Adipose tissue (tissue), 3 donors: ENCODE measurements around the gene FAM237B. TPM values are rescaled to one million over a fixed set of nuclear protein-coding genes. Genes with fewer than 3 reads are reported as not detected.

ENCODE experiments used
- H3K27ac ChIP-seq: one replicate; pipeline ENCODE4 v1.5.1; 2013; ENCODE audit warnings: low read depth, low read length
- WGBS, 3 donors: extraction: QIAGEN DNeasy Blood & Tissue Kit; methylation state at CpG; one replicate each; pipeline ENCODE4 v1.1.7; 2013; 5-methylcytosine and 5-hydroxymethylcytosine counted together
- polyA plus RNA-seq, 3 donors: library from polyadenylated mRNA; stranded (reverse); fragments of 200-250 nt; gene quantifications; one replicate each; pipeline ENCODE4 v1.2.3, GENCODE V29; 2013
- donor health status: healthy with polysubstance abuse.
- donor health status: Bipolar disorder and iron deficiency.
- donor health status: healthy.

Gene FAM237B
- polyA plus RNA-seq, 3 donors, result 0.03 TPM; not detected in 2

DNA sequence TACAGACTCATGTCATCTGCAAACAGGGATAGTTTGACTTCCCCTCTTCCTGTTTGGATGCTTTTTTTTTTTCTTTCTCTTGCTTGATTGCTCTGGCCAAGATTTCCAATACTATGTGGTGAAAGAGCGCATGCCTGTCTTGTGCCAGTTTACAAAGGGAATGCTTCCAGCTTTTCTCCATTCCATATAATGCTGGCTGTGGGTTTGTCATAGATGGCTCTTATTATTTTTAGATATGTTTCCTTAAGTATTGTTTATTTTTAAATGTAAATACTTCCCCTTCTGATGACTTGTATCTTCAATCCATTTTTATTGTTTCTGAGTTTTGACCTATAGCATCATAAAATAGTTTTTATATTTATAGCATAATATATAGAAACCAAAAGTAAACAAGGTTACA lies 17.9 kb downstream of the FAM237B start:
- H3K27ac ChIP-seq, result no peak overlapping the region
- WGBS, 3 donors, result 88 to 96% (median 94%) methylated on average over 1 of the region's 1 CpG

DNA sequence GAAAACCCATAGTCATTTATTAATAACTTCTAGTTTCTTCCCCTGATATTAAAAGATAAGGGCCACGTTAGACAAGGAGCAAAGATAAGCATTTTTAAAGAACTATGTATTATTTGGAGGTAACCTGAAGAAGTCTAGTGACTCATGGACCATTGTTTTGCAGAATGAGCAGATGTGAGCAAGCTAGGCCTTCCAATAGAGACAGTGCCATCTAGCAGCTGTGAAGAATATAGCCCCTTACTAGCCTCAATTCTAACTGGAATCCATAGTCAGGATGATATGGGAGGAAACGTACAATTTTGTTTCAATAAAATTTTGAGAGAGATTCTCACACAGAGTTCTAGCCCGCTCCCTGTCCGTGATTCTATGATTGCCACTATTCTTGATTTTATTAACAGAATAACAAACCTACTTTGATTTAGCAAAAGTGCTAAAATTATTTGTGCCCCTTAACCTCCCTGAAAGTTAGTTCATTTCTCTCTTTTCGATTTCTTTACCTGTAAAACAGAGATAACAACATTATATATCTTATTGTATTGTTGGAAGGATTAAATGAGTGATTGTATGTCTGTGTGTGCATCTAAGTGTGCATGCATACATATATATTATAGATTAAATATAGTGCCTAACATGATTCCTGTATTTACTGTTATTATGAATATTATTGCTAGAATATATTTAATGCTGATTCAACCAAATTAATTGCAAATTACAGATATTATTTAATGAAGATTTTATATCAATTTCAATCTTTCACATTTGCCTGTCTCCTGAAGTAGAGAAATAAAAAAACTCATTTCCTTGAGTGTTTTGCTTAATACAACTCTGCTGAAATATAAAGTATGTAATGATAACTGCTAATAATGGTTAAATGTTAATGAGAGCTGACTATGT lies 22.7 kb downstream of the FAM237B start:
- WGBS, 3 donors, result 50 to 61% (median 58%) methylated on average over 5 of the region's 5 CpGs
- H3K27ac ChIP-seq, result no peak overlapping the region

GRCh38 chr7:90290244-90291113 lies 30.6 kb downstream of the FAM237B start:
- no peak overlapping the region for H3K27ac ChIP-seq
- 80 to 90% (median 84%) methylated on average over 3 of the region's 3 CpGs for WGBS, 3 donors

GRCh38 chr7:90288154-90288553 lies 33.0 kb downstream of the FAM237B start:
- H3K27ac ChIP-seq, result no peak overlapping the region
- WGBS, 3 donors, result 80 to 95% (median 82%) methylated on average over 3 of the region's 3 CpGs

DNA sequence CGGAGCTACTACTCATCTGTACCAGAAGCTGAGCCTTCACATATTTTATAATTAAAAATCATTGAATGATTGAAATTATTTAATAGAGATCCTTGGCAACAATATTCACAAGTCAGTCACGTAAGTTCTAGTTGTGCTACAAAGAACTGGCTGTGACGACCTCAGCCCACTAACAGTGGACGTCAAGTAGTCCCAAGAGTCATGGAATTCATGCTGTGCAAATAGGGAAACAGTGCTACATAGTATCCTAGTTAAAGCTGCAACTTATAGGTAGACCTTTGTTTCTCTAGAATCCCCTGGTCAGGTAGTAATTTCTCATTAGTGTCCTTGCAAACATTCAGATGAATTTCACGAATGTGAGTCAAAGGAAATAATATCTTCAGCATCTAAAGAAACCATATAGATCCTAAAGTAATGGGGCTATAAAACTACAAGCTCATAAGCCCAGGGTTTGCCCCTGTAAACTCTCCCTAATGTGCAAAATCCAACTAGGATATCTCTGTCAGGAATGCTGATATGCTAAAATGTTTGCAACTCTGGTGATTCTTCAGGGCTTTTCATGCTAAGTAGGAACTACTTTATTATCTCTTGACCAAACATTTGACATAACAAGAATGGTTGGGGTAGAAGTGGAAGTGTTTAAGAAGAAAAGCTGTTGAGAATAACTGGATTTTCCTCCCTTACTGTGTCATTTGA lies 44.9 kb downstream of the FAM237B start:
- 68 to 72% (median 70%) methylated on average over 5 of the region's 5 CpGs for WGBS, 3 donors
- no peak overlapping the region for H3K27ac ChIP-seq

GRCh38 chr7:90274161-90274560 lies 46.9 kb downstream of the FAM237B start:
- no peak overlapping the region for H3K27ac ChIP-seq

- WGBS, 3 donors, result 84 to 97% (median 95%) methylated on average over 2 of the region's 2 CpGs
- H3K27ac ChIP-seq, result no peak overlapping the region
Measured at GRCh38 chr7:90272242-90272641, 48.9 kb downstream of the FAM237B start.

- no peak overlapping the region for H3K27ac ChIP-seq
- whole genome bisulfite sequencing, 3 donors, result 48 to 68% (median 63%) methylated on average over 2 of the region's 2 CpGs
Measured at GRCh38 chr7:90271753-90272152, 49.4 kb downstream of the FAM237B start.

DNA sequence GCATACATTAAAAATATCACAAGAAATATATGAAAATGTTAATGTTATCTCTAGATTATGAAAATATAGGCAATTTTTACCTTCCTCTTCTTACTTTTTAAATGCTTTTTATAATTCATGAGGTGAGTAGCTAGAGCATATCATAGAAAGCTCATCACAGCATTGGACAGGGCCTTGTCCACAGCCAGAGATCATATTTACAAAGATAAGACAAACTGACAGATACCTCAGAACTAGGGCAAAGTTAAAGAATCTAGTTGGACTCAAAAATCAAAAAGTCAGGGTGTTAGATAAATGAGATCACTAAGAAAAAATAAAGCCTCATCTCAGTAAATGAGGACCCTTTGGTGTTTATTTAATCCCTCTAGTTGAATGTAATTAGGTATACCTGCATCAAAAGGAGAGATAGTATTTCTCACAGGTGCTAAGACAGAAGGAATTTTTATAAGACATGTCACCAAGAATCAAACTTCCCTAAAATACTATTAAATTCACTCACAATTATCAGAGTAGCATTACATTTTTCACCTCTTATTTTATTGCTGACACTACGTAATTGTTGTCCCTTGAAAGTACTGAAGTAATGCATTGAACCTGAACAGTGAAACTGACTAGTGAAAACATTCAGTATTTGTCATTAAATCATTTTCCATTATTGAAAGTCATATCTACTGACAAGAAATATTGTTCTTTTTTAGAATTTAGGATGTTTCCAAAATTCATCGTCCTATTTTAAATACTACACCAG lies 50.5 kb downstream of the FAM237B start:
- H3K27ac ChIP-seq, result no peak overlapping the region
- WGBS, 3 donors, result 93 to 99% (median 98%) methylated on average over 2 of the region's 2 CpGs

- no peak overlapping the region for H3K27ac ChIP-seq
- 53 to 88% (median 76%) methylated on average over 1 of the region's 1 CpG for WGBS, 3 donors
Measured at GRCh38 chr7:90269163-90269562, 51.9 kb downstream of the FAM237B start.

DNA sequence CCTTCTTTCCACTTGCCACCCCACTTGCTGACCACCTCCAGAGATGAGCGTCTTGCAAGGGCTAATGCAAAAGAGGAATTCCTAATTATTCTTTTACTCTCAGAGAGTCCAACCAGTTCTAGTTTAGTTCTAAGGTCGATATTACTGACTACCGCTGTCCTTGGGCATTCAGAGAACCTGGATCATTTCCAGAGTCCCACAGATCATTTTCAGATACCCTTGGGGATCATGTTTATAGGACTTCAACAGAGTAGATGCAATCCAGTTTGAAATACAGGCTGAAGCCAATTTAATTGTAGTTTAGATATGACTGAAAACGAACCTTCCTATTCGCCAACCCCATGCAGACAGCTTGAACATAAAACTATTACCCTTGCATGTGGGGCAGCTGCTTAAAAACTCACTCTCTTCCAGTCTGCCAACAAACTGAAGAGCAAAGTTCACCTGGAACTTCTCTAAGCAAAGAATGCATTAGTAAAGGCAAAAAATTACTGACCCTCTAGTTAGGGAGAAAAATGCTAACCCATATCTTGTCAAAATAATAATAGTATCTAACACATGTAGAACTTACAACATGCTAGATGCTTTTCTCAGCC lies 53.7 kb downstream of the FAM237B start:
- H3K27ac ChIP-seq, result no peak overlapping the region
- WGBS, 3 donors, result 27 to 67% (median 55%) methylated on average over 5 of the region's 5 CpGs

- no peak overlapping the region for H3K27ac ChIP-seq
- WGBS, 3 donors, result 29 to 41% (median 39%) methylated on average over 3 of the region's 3 CpGs
Measured at GRCh38 chr7:90266808-90267207, 54.3 kb downstream of the FAM237B start.

Other genes starting within 250 kb of the FAM237B start
- 10 to 100 TPM in 2 of 3 donors, 1 to 10 TPM in 1; 4.3 to 50.9 (median 17.2) TPM for gene STEAP1, start 166.8 kb downstream of the FAM237B start, polyA plus RNA-seq
- gene STEAP2, start 109.6 kb downstream of the FAM237B start, polyA plus RNA-seq, result 10 to 100 TPM in 1 of 3 donors, 1 to 10 TPM in 2; 2.6 to 11.4 (median 5.5) TPM
- gene CFAP69, start 76.1 kb downstream of the FAM237B start, polyA plus RNA-seq, result 1 to 10 TPM; 1.2 to 5.5 (median 2.5) TPM
- 1 to 10 TPM; 7.0 to 9.3 (median 8.3) TPM for gene GTPBP10, start 25.4 kb upstream of the FAM237B start, polyA plus RNA-seq
- 10 to 100 TPM in 1 of 3 donors, 1 to 10 TPM in 2; 7.0 to 11.4 (median 7.8) TPM for gene CLDN12, start 82.2 kb upstream of the FAM237B start, polyA plus RNA-seq
- not detected for gene PTTG1IP2, start 148.3 kb upstream of the FAM237B start, polyA plus RNA-seq